Endodermal cell (in vitro differentiated cells): Measurements from ENCODE around the gene ZMYND15. TPM values are rescaled to one million over a fixed set of nuclear protein-coding genes. Genes with fewer than 3 reads are reported as not detected.

Source experiments
- DNase-seq: peaks from one replicate; pipeline ENCODE4 v3.0.0-alpha.2; 2017
- H3K27ac ChIP-seq: 2 replicates; pipeline ENCODE4 v1.5.1; 2013; ENCODE audit warnings: mild to moderate bottlenecking, low read depth, low read length, moderate library complexity
- H3K27me3 ChIP-seq: 2 replicates; pipeline ENCODE4 v1.6.1; 2013; ENCODE audit warnings: mild to moderate bottlenecking, low read length, moderate library complexity; ENCODE audit not compliant: insufficient read depth, control insufficient read depth, poor library complexity, severe bottlenecking
- H3K36me3 ChIP-seq: 2 replicates; pipeline ENCODE4 v1.7.0; 2013; ENCODE audit warnings: mild to moderate bottlenecking, low read length, moderate library complexity; ENCODE audit not compliant: control insufficient read depth, insufficient read depth
- H3K4me1 ChIP-seq: one replicate; pipeline ENCODE4 v1.7.0; 2013; ENCODE audit warnings: low read length; ENCODE audit not compliant: control insufficient read depth, insufficient read depth
- H3K4me3 ChIP-seq: 2 replicates; pipeline ENCODE4 v1.5.1; 2013; ENCODE audit warnings: mild to moderate bottlenecking, low read length, moderate library complexity
- H3K9ac ChIP-seq: 2 replicates; pipeline ENCODE4 v1.6.1; 2013; ENCODE audit warnings: mild to moderate bottlenecking, low read length, moderate library complexity; ENCODE audit not compliant: poor library complexity, severe bottlenecking; ENCODE audit errors: extremely low read depth
- H3K9me3 ChIP-seq: 2 replicates; pipeline ENCODE4 v1.6.1; 2013; ENCODE audit warnings: mild to moderate bottlenecking, low read length, moderate library complexity; ENCODE audit not compliant: control insufficient read depth
- H3K27ac Mint-ChIP-seq: 2 replicates; pipeline ENCODE4 v1.8.0; 2020; ENCODE audit warnings: mixed read lengths
- H3K27me3 Mint-ChIP-seq: 2 replicates; pipeline ENCODE4 v1.8.0; 2021; ENCODE audit warnings: mild to moderate bottlenecking, mixed read lengths; ENCODE audit not compliant: insufficient read depth
- H3K36me3 Mint-ChIP-seq: 2 replicates; pipeline ENCODE4 v1.8.0; 2020; ENCODE audit warnings: low read depth, mixed read lengths
- H3K4me1 Mint-ChIP-seq: 2 replicates; pipeline ENCODE4 v1.8.0; 2020; ENCODE audit warnings: mixed read lengths
- H3K4me3 Mint-ChIP-seq: 2 replicates; pipeline ENCODE4 v1.8.0; 2020; ENCODE audit warnings: mild to moderate bottlenecking, moderate library complexity, mixed read lengths
- H3K9me3 Mint-ChIP-seq: 2 replicates; pipeline ENCODE4 v1.8.0; 2020; ENCODE audit warnings: mild to moderate bottlenecking, mixed read lengths
- CTCF ChIP-seq: fragments of 200-600 bp; sonication (generic); conservative IDR thresholded peaks from 2 replicates; pipeline ENCODE4 v1.5.0; 2021; ENCODE audit warnings: antibody characterized with exemption, mild to moderate bottlenecking
- WGBS, 2 experiments: methylation state at CpG; one replicate each; pipeline versions ENCODE4 v1.1.5 to v1.1.7; 2013; ENCODE audit warnings: missing lambda C conversion rate in 2 of 2, mixed read lengths in 1 of 2; ENCODE audit not compliant: insufficient coverage in 1 of 2, insufficient read length in 1 of 2; 5-methylcytosine and 5-hydroxymethylcytosine counted together
- total RNA-seq, 2 donors: library from RNA; stranded (reverse); fragmentation: NEBNext Ultra II Directional in 1 of 2; extraction: Animal tissue kit (Norgen Biotek cat#: 25700) in 1 of 2; gene quantifications; 2 replicates in 1 of 2; 3 replicates in 1 of 2; pipeline ENCODE4 v1.2.1, GENCODE V29; 2021

The ZMYND15 gene
- total RNA-seq, 2 donors from 2014 or later = not detected

GRCh38 chr17:4782652-4783051 is 43.0 kb downstream of the ZMYND15 start:
- no peaks in the 10 kb centered on the region for H3K4me1 Mint-ChIP-seq
- Histone ChIP-seq H3K27ac (no peak overlapping the region), H3K4me3 (no peak overlapping the region), H3K4me1 (no peaks in the 10 kb centered on the region), H3K9me3 (no peaks in the 10 kb centered on the region), H3K9ac (no peak overlapping the region), H3K27me3 (peaks cover 68% of the 10 kb centered on the region), H3K36me3 (no peaks in the 10 kb centered on the region)
- WGBS, 2 experiments = 75 to 88% methylated on average over 12 to 28 of the region's 28 CpGs
- no peaks in the 10 kb centered on the region for H3K36me3 Mint-ChIP-seq
- no peak overlapping the region for H3K27ac Mint-ChIP-seq
- H3K4me3 Mint-ChIP-seq = no peak overlapping the region
- peaks cover 76% of the 10 kb centered on the region for H3K27me3 Mint-ChIP-seq
- TF ChIP-seq CTCF = no peak
- peak; percentile 63 for DNase-seq
- H3K9me3 Mint-ChIP-seq = no peaks in the 10 kb centered on the region

GRCh38 chr17:4785311-4786105 is 45.9 kb downstream of the ZMYND15 start:
- H3K27me3 ChIP-seq = peaks cover 72% of the 10 kb centered on the region
- no peaks in the 10 kb centered on the region for H3K36me3 ChIP-seq
- Mint-ChIP-seq H3K36me3 (no peaks in the 10 kb centered on the region), H3K27me3 (peaks cover 73% of the 10 kb centered on the region), H3K4me3 (no peak overlapping the region), H3K27ac (no peak overlapping the region), H3K4me1 (peaks cover 6% of the 10 kb centered on the region), H3K9me3 (no peaks in the 10 kb centered on the region)
- no peaks in the 10 kb centered on the region for H3K9me3 ChIP-seq
- no peak overlapping the region for H3K27ac ChIP-seq
- no peak for TF ChIP-seq CTCF
- no peaks in the 10 kb centered on the region for H3K4me1 ChIP-seq
- no peak overlapping the region for H3K4me3 ChIP-seq
- WGBS, 2 experiments = 74 to 83% methylated on average over 45 to 61 of the region's 61 CpGs
- H3K9ac ChIP-seq = no peak overlapping the region
- peak; percentile 51 for DNase-seq

GRCh38 chr17:4786106-4786511 is 46.5 kb downstream of the ZMYND15 start, which contains the start of gene VMO1:
TSS of gene VMO1 (minus strand) at chr17:4786364. CDS start at chr17:4786352, 12 bp downstream.
- no peaks in the 10 kb centered on the region for H3K9me3 Mint-ChIP-seq
- peaks cover 76% of the 10 kb centered on the region for H3K27me3 Mint-ChIP-seq
- H3K27ac Mint-ChIP-seq = no peak within 1 kb of the TSS
- Histone ChIP-seq H3K9me3 (no peaks in the 10 kb centered on the region), H3K36me3 (no peaks in the 10 kb centered on the region), H3K27me3 (peaks cover 78% of the 10 kb centered on the region), H3K4me1 (no peaks in the 10 kb centered on the region), H3K27ac (no peak within 1 kb of the TSS), H3K4me3 (no peak within 1 kb of the TSS), H3K9ac (no peak within 1 kb of the TSS)
- 63 to 94% methylated on average over 20 to 24 of the region's 24 CpGs for WGBS, 2 experiments
- no peak for TF ChIP-seq CTCF
- H3K4me3 Mint-ChIP-seq = peak within 1 kb of the TSS; percentile 18
- DNase-seq = peak; percentile 77
- H3K4me1 Mint-ChIP-seq = peaks cover 6% of the 10 kb centered on the region
- H3K36me3 Mint-ChIP-seq = no peaks in the 10 kb centered on the region
